H9 (cell line): ENCODE results near the gene TMEM63B. TPM values are rescaled to one million over a fixed set of nuclear protein-coding genes. Genes with fewer than 3 reads are reported as not detected.
"Not testable (repeated sequence)": the region's sequence is repeated elsewhere in the genome, so short reads cannot be mapped to it uniquely, and the experiment has no call there.

Source experiments
- DNase-seq: peaks from one replicate; pipeline ENCODE4 v3.0.0-alpha.2; 2017
- H2AFZ ChIP-seq: one replicate; pipeline ENCODE4 v1.6.1; 2013; ENCODE audit warnings: mild to moderate bottlenecking, low read length, control low read depth, moderate library complexity
- H2AK5ac ChIP-seq: 2 replicates; pipeline ENCODE4 v1.6.1; 2013; ENCODE audit warnings: low read length, control low read depth, mixed read lengths; ENCODE audit not compliant: insufficient read length
- H2BK120ac ChIP-seq: one replicate; pipeline ENCODE4 v1.6.1; 2013; ENCODE audit warnings: low read depth, mild to moderate bottlenecking, low read length, control low read depth, inconsistent platforms; ENCODE audit not compliant: poor library complexity, severe bottlenecking
- H2BK12ac ChIP-seq: 2 replicates; pipeline ENCODE4 v1.6.1; 2013; ENCODE audit warnings: low read length, control low read depth, mixed read lengths, low read depth; ENCODE audit not compliant: insufficient read length
- H2BK15ac ChIP-seq: 2 replicates; pipeline ENCODE4 v1.6.1; 2013; ENCODE audit warnings: low read depth, low read length, control low read depth
- H2BK20ac ChIP-seq: one replicate; pipeline ENCODE4 v1.6.1; 2013; ENCODE audit warnings: low read depth, mild to moderate bottlenecking, low read length, control low read depth, inconsistent platforms; ENCODE audit not compliant: poor library complexity, severe bottlenecking
- H2BK5ac ChIP-seq: 2 replicates; pipeline ENCODE4 v1.6.1; 2013; ENCODE audit warnings: low read length, control low read depth, mixed read lengths; ENCODE audit not compliant: insufficient read length
- H3K14ac ChIP-seq: 2 replicates; pipeline ENCODE4 v1.6.1; 2013; ENCODE audit warnings: low read length, control low read depth; ENCODE audit not compliant: insufficient read depth
- H3K18ac ChIP-seq: 2 replicates; pipeline ENCODE4 v1.6.1; 2013; ENCODE audit warnings: low read depth, mild to moderate bottlenecking, mixed read lengths, low read length, control low read depth; ENCODE audit not compliant: insufficient read length
- H3K23ac ChIP-seq: 2 replicates; pipeline ENCODE4 v1.6.1; 2013; ENCODE audit warnings: low read length, control low read depth, mixed read lengths, low read depth; ENCODE audit not compliant: insufficient read length
- H3K23me2 ChIP-seq: 2 replicates; pipeline ENCODE4 v1.6.1; 2013; ENCODE audit warnings: low read depth, mild to moderate bottlenecking, mixed read lengths, low read length, control low read depth; ENCODE audit not compliant: insufficient read length, poor library complexity, severe bottlenecking
- H3K27ac ChIP-seq: 2 replicates; pipeline ENCODE4 v1.5.1; 2013; ENCODE audit warnings: low read length, control low read depth, mixed read lengths, low read depth; ENCODE audit not compliant: insufficient read length
- H3K27me3 ChIP-seq: 2 replicates; pipeline ENCODE4 v1.6.1; 2013; ENCODE audit warnings: low read length, control low read depth, inconsistent platforms; ENCODE audit not compliant: insufficient read depth
- H3K4ac ChIP-seq: 2 replicates; pipeline ENCODE4 v1.6.1; 2013; ENCODE audit warnings: low read depth, mild to moderate bottlenecking, control low read depth, inconsistent platforms, low read length, moderate library complexity
- H3K4me1 ChIP-seq: 2 replicates; pipeline ENCODE4 v1.6.1; 2013; ENCODE audit warnings: low read length, control low read depth, inconsistent platforms; ENCODE audit not compliant: insufficient read depth
- H3K4me2 ChIP-seq: 2 replicates; pipeline ENCODE4 v1.6.1; 2013; ENCODE audit warnings: low read length, control low read depth, mixed read lengths; ENCODE audit not compliant: insufficient read length, insufficient read depth
- H3K56ac ChIP-seq: 2 replicates; pipeline ENCODE4 v1.6.1; 2013; ENCODE audit warnings: low read depth, mild to moderate bottlenecking, mixed read lengths, low read length, control low read depth; ENCODE audit not compliant: insufficient read length
- H3K79me1 ChIP-seq: 2 replicates; pipeline ENCODE4 v1.6.1; 2013; ENCODE audit warnings: low read depth, mild to moderate bottlenecking, moderate library complexity, low read length, control low read depth, inconsistent platforms; ENCODE audit not compliant: insufficient read depth, poor library complexity, severe bottlenecking
- H3K79me2 ChIP-seq: 2 replicates; pipeline ENCODE4 v1.6.1; 2013; ENCODE audit warnings: low read length, control low read depth, inconsistent platforms; ENCODE audit not compliant: insufficient read depth
- H3K9ac ChIP-seq: 2 replicates; pipeline ENCODE4 v1.6.1; 2013; ENCODE audit warnings: low read length, control low read depth, mixed read lengths; ENCODE audit not compliant: insufficient read length; ENCODE audit errors: extremely low read depth
- H3K9me3 ChIP-seq: one replicate; pipeline ENCODE4 v1.6.1; 2013; ENCODE audit warnings: low read depth, low read length, inconsistent platforms; ENCODE audit not compliant: control insufficient read depth
- H3T11ph ChIP-seq: one replicate; pipeline ENCODE4 v1.6.1; 2013; ENCODE audit warnings: mild to moderate bottlenecking, low read length, control low read depth, inconsistent platforms
- H4K20me1 ChIP-seq: one replicate; pipeline ENCODE4 v1.6.1; 2013; ENCODE audit not compliant: control insufficient read depth, insufficient read length, insufficient read depth
- H4K5ac ChIP-seq: 2 replicates; pipeline ENCODE4 v1.6.1; 2013; ENCODE audit warnings: low read depth, mild to moderate bottlenecking, mixed read lengths, low read length, control low read depth; ENCODE audit not compliant: insufficient read length
- H4K8ac ChIP-seq: replicated peaks from 2 replicates; pipeline ENCODE4 v1.6.1; 2013; ENCODE audit warnings: low read length, control low read depth, mixed read lengths, low read depth; ENCODE audit not compliant: insufficient read length
- H4K91ac ChIP-seq: 2 replicates; pipeline ENCODE4 v1.6.1; 2013; ENCODE audit warnings: low read depth, mild to moderate bottlenecking, moderate library complexity, mixed read lengths, low read length, control low read depth; ENCODE audit not compliant: insufficient read length
- H3K27ac Mint-ChIP-seq, 3 experiments: 2 replicates in 2 of 3; 3 replicates in 1 of 3; pipeline ENCODE4 v1.8.0; 2020 to 2021; ENCODE audit warnings: mixed read lengths in 3 of 3, mild to moderate bottlenecking in 1 of 3, moderate library complexity in 1 of 3
- H3K27me3 Mint-ChIP-seq: 2 replicates; pipeline ENCODE4 v1.8.0; 2021; ENCODE audit warnings: low read depth, mild to moderate bottlenecking, moderate library complexity, mixed read lengths
- H3K36me3 Mint-ChIP-seq, 3 experiments: 2 replicates in 2 of 3; 3 replicates in 1 of 3; pipeline ENCODE4 v1.8.0; 2020 to 2021; ENCODE audit warnings: low read depth in 3 of 3, mixed read lengths in 3 of 3; ENCODE audit not compliant: insufficient read depth in 1 of 3
- H3K4me1 Mint-ChIP-seq, 2 experiments: 2 replicates each; pipeline ENCODE4 v1.8.0; 2020; ENCODE audit warnings: mixed read lengths in 2 of 2
- H3K4me3 Mint-ChIP-seq, 2 experiments: 2 replicates in 1 of 2; 3 replicates in 1 of 2; pipeline ENCODE4 v1.8.0; 2020 to 2021; ENCODE audit warnings: mild to moderate bottlenecking in 2 of 2, mixed read lengths in 2 of 2, moderate library complexity in 1 of 2
- H3K9me3 Mint-ChIP-seq, 2 experiments: 2 replicates in 1 of 2; 3 replicates in 1 of 2; pipeline ENCODE4 v1.8.0; 2020; ENCODE audit warnings: mild to moderate bottlenecking in 2 of 2, mixed read lengths in 2 of 2, moderate library complexity in 1 of 2
- WGBS: extraction: QIAGEN DNeasy Blood & Tissue Kit; methylation state at CpG from one replicate; pipeline ENCODE4 v1.1.7; 2013; ENCODE audit warnings: missing lambda C conversion rate, low lambda C conversion rate, mixed read lengths; ENCODE audit not compliant: insufficient read length; ENCODE audit errors: extremely low coverage; 5-methylcytosine and 5-hydroxymethylcytosine counted together
- total RNA-seq: library from RNA; stranded (reverse); gene quantifications from 2 replicates; pipeline ENCODE4 v1.2.1, GENCODE V29; 2021
- TF ChIP-seq, protein P1 (sequence below): fragments of 200-600 bp; sonication (generic); conservative IDR thresholded peaks from 3 replicates; pipeline ENCODE4 v1.8.0; 2021; ENCODE audit warnings: antibody characterized with exemption, mild to moderate bottlenecking

Gene TMEM63B
- total RNA-seq, 1 experiment from 2014 or later, result 56.3 TPM

- Histone ChIP-seq H3K23me2 (no peaks in the 10 kb centered on the region), H3K79me1 (no peaks in the 10 kb centered on the region), H3K18ac (no peak overlapping the region), H4K20me1 (no peaks in the 10 kb centered on the region), H3K56ac (no peak overlapping the region), H3T11ph (no peak overlapping the region), H3K79me2 (no peaks in the 10 kb centered on the region), H3K9ac (no peak overlapping the region), H3K14ac (no peak overlapping the region), H2BK20ac (no peak overlapping the region), H3K27ac (no peak overlapping the region), H2BK120ac (no peak overlapping the region), H2BK5ac (no peak overlapping the region), H2BK15ac (no peak overlapping the region), H3K27me3 (no peaks in the 10 kb centered on the region), H3K23ac (no peak overlapping the region), H4K8ac (no peak overlapping the region), H2AFZ (no peak overlapping the region), H3K4me2 (no peak overlapping the region), H4K5ac (no peak overlapping the region), H2AK5ac (no peak overlapping the region), H3K4ac (no peak overlapping the region), H2BK12ac (no peak overlapping the region), H3K9me3 (no peaks in the 10 kb centered on the region), H3K4me1 (no peaks in the 10 kb centered on the region), H4K91ac (no peak overlapping the region)
- Mint-ChIP-seq H3K9me3 (no peaks in the 10 kb centered on the region; a peak in 1 of 5 replicates), H3K36me3 (peaks cover 6 to 22% (median 17%) of the 10 kb centered on the region in 3 experiments; a peak in 6 of 7 replicates), H3K4me3 (no peak overlapping the region), H3K4me1 (peaks cover 0 to 5% of the 10 kb centered on the region in 2 experiments; a peak in 2 of 4 replicates), H3K27ac (peak overlapping the region; percentile 2 to 66 (median 12); a peak in 3 of 7 replicates), H3K27me3 (no peaks in the 10 kb centered on the region)
- WGBS, result no CpG with 5 or more reads among the region's 10 CpGs
- TF ChIP-seq, protein P1, sequence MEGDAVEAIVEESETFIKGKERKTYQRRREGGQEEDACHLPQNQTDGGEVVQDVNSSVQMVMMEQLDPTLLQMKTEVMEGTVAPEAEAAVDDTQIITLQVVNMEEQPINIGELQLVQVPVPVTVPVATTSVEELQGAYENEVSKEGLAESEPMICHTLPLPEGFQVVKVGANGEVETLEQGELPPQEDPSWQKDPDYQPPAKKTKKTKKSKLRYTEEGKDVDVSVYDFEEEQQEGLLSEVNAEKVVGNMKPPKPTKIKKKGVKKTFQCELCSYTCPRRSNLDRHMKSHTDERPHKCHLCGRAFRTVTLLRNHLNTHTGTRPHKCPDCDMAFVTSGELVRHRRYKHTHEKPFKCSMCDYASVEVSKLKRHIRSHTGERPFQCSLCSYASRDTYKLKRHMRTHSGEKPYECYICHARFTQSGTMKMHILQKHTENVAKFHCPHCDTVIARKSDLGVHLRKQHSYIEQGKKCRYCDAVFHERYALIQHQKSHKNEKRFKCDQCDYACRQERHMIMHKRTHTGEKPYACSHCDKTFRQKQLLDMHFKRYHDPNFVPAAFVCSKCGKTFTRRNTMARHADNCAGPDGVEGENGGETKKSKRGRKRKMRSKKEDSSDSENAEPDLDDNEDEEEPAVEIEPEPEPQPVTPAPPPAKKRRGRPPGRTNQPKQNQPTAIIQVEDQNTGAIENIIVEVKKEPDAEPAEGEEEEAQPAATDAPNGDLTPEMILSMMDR, result no peak
- DNase-seq, result no peak
Measured at GRCh38 chr6:44094403-44095242, 32.7 kb upstream of the TMEM63B start.

DNA sequence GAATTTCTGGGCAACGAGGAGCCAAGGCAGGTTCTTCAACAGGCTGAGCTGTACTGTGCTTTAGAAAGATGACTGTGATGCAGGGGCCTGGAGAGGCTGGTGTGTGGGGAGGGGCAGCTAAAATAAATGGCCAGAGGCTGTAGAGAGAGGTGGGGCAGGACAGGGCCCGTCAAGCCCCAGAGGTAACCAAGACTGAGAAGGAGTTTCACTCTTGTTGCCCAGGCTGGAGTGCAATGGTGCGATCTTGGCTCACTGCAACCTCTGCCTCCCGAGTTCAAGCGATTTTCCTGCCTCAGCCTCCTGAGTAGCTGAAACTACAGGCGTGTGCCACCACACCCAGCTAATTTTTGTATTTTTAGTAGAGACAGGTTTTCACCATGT lies 32.1 kb upstream of the TMEM63B start:
- DNase-seq, H4K91ac ChIP-seq, H3K79me1 ChIP-seq, H2BK120ac ChIP-seq, H3K4ac ChIP-seq, H4K5ac ChIP-seq, H3K4me1 ChIP-seq, H3K27me3 ChIP-seq, H3K14ac ChIP-seq, H2BK5ac ChIP-seq, H3K27ac ChIP-seq, H3K18ac ChIP-seq, H4K20me1 ChIP-seq, H3K4me2 ChIP-seq, H3K23ac ChIP-seq, H3K9me3 Mint-ChIP-seq, H3K23me2 ChIP-seq, H2BK12ac ChIP-seq, H3K4me3 Mint-ChIP-seq, H2BK20ac ChIP-seq, H3K56ac ChIP-seq, H3K9me3 ChIP-seq, H4K8ac ChIP-seq, H2AFZ ChIP-seq, H3K4me1 Mint-ChIP-seq, H2BK15ac ChIP-seq, H2AK5ac ChIP-seq, H3K9ac ChIP-seq, H3T11ph ChIP-seq, H3K79me2 ChIP-seq, H3K27me3 Mint-ChIP-seq: not testable (repeated sequence)
- peaks cover 9 to 22% (median 20%) of the 10 kb centered on the region in 3 experiments; a peak in 6 of 7 replicates for H3K36me3 Mint-ChIP-seq
- no CpG with 5 or more reads among the region's 6 CpGs for WGBS
- 0 out of 7 replicates have a peak overlapping the region, but pooled peaks of 2 of the 3 experiments have one; percentile 10 to 66 for H3K27ac Mint-ChIP-seq
